SK-N-SH (cell line): ENCODE results near the gene WEE2. TPM values are rescaled to one million over a fixed set of nuclear protein-coding genes. Genes with fewer than 3 reads are reported as not detected.
A peak's percentile ranks its signal among the peaks of the same experiment; 100 is the strongest.

Experiments
- CTCF ChIA-PET: fragments of 300-600, 350-600 bp; formaldehyde crosslinking; extraction: SDS; loops from one replicate; lab custom pipeline; 2021; lab: Yijun Ruan, JAX
- POLR2A ChIA-PET: fragments of 350-600 bp; sonication (Branson Sonifier 250); formaldehyde crosslinking; extraction: SDS; loops from one replicate; lab custom pipeline; 2020; ENCODE audit warnings: antibody characterized with exemption, inconsistent platforms; lab: Yijun Ruan, JAX
- DNase-seq: peaks from one replicate; pipeline ENCODE4 v3.0.0; 2012
- H2AFZ ChIP-seq: fragments of 200-600 bp; sonication (generic); 2 replicates; pipeline ENCODE4 v1.8.1; 2016; ENCODE audit warnings: antibody characterized with exemption, mild to moderate bottlenecking, low read depth
- H3F3A ChIP-seq: fragments of 200-600 bp; sonication (generic); replicated peaks from 2 replicates; pipeline ENCODE3; 2016; ENCODE audit warnings: antibody characterized with exemption, mild to moderate bottlenecking; ENCODE audit not compliant: insufficient read depth
- H3K27ac ChIP-seq, 2 experiments: fragments of 200-500 bp in 1 of 2; fragments of 200-600 bp in 1 of 2; sonication (Bioruptor generic) in 1 of 2; sonication (generic), shearing (Covaris generic) in 1 of 2; 2 replicates each; pipeline versions ENCODE4 v1.5.1 to v1.6.1; 2014 to 2016; ENCODE audit warnings: low read depth in 2 of 2, inconsistent platforms in 1 of 2, low read length in 1 of 2, mild to moderate bottlenecking in 1 of 2, mixed read lengths in 1 of 2
- H3K27me3 ChIP-seq: fragments of 200-600 bp; sonication (generic), shearing (Covaris generic); 2 replicates; pipeline ENCODE4 v1.6.1; 2016; ENCODE audit warnings: mixed run types; ENCODE audit not compliant: insufficient read depth
- H3K36me3 ChIP-seq, 2 experiments: fragments of 200-500 bp in 1 of 2; fragments of 200-600 bp in 1 of 2; sonication (Bioruptor generic) in 1 of 2; sonication (generic) in 1 of 2; replicated peaks in 1 of 2; 2 replicates each; pipeline versions ENCODE3 to v1.5.1; 2014 to 2016; ENCODE audit warnings: low read length in 1 of 2, mild to moderate bottlenecking in 1 of 2; ENCODE audit not compliant: insufficient read depth in 2 of 2, control insufficient read depth in 1 of 2
- H3K4me1 ChIP-seq, 2 experiments: fragments of 200-500 bp in 1 of 2; fragments of 200-600 bp in 1 of 2; sonication (Bioruptor generic) in 1 of 2; sonication (generic), shearing (Covaris generic) in 1 of 2; 2 replicates each; pipeline versions ENCODE4 v1.5.1 to v1.6.1; 2014 to 2016; ENCODE audit warnings: low read depth in 1 of 2, low read length in 1 of 2, mixed run types in 1 of 2; ENCODE audit not compliant: insufficient read depth in 2 of 2, control insufficient read depth in 1 of 2
- H3K4me2 ChIP-seq: fragments of 200-600 bp; sonication (generic), shearing (Covaris generic); 2 replicates; pipeline ENCODE4 v1.6.1; 2017; ENCODE audit warnings: mixed run types
- H3K4me3 ChIP-seq, 2 experiments: fragments of 200-500 bp in 1 of 2; fragments of 200-600 bp in 1 of 2; sonication (Bioruptor generic) in 1 of 2; sonication (generic), shearing (Covaris generic) in 1 of 2; 2 replicates each; pipeline versions ENCODE4 v1.5.1 to v1.8.1; 2014 to 2016; ENCODE audit warnings: low read depth in 2 of 2, inconsistent platforms in 1 of 2, low read length in 1 of 2, mild to moderate bottlenecking in 1 of 2, mixed read lengths in 1 of 2, moderate library complexity in 1 of 2
- H3K79me2 ChIP-seq: fragments of 200-600 bp; sonication (generic); 2 replicates; pipeline ENCODE4 v1.8.1; 2017; ENCODE audit warnings: mild to moderate bottlenecking; ENCODE audit not compliant: insufficient read depth
- H3K9ac ChIP-seq: fragments of 200-600 bp; sonication (generic); 2 replicates; pipeline ENCODE4 v1.6.1; 2017; ENCODE audit warnings: mixed run types
- H3K9me2 ChIP-seq: fragments of 200-600 bp; sonication (generic); 2 replicates; pipeline ENCODE4 v1.6.1; 2017; ENCODE audit warnings: mixed run types
- H3K9me3 ChIP-seq: fragments of 200-600 bp; sonication (generic); 2 replicates; pipeline ENCODE4 v1.6.1; 2017; ENCODE audit warnings: mixed run types, mild to moderate bottlenecking, moderate library complexity
- H4K20me1 ChIP-seq: fragments of 200-600 bp; sonication (generic); 2 replicates; pipeline ENCODE4 v1.6.1; 2017; ENCODE audit warnings: mild to moderate bottlenecking, mixed run types; ENCODE audit not compliant: insufficient read depth
- CHD2 ChIP-seq: fragments of 150-350 bp; IDR thresholded peaks from 2 replicates; pipeline ENCODE4 v1.6.1; 2018; ENCODE audit warnings: low read length; ENCODE audit not compliant: partially characterized antibody
- GABPA ChIP-seq: IDR thresholded peaks from 2 replicates; pipeline ENCODE4 v1.4.0; 2012; ENCODE audit warnings: low read depth, mild to moderate bottlenecking
- IRF3 ChIP-seq: fragments of 150-350 bp; IDR thresholded peaks from 2 replicates; pipeline ENCODE4 v1.6.1; 2016; ENCODE audit warnings: mild to moderate bottlenecking, low read depth, low read length
- MAX ChIP-seq: IDR thresholded peaks from 2 replicates; pipeline ENCODE4 v1.4.0; 2012; ENCODE audit warnings: low read depth
- MXI1 ChIP-seq: IDR thresholded peaks from 2 replicates; pipeline ENCODE4 v1.6.1; 2012; ENCODE audit warnings: mild to moderate bottlenecking, low read depth, low read length, improper control_type of control experiment
- NRF1 ChIP-seq: IDR thresholded peaks from 2 replicates; pipeline ENCODE4 v1.6.1; 2012; ENCODE audit warnings: low read depth, mild to moderate bottlenecking, low read length
- RCOR1 ChIP-seq: fragments of 150-350 bp; IDR thresholded peaks from 2 replicates; pipeline ENCODE4 v1.6.1; 2017; ENCODE audit warnings: antibody characterized with exemption, low read length
- USF2 ChIP-seq: fragments of 150-350 bp; IDR thresholded peaks from 2 replicates; pipeline ENCODE4 v1.6.1; 2017; ENCODE audit warnings: antibody characterized with exemption, low read length, low read depth, borderline replicate concordance
- WGBS: methylation state at CpG from one replicate; pipeline ENCODE4 v1.1.6; 2017; ENCODE audit warnings: low lambda C conversion rate; 5-methylcytosine and 5-hydroxymethylcytosine counted together
- polyA plus RNA-seq, 3 experiments: library from polyadenylated mRNA; depleted of rRNA; stranded (reverse); fragments of >200 nt; gene quantifications; 2 replicates each; pipeline ENCODE4 v1.2.3, GENCODE V29; 2012

Gene WEE2
- polyA plus RNA-seq, 1 of the 3 experiments (the other 2 are of a cell fraction) = not detected

GRCh38 chr7:141701489-141702046 lies 6.6 kb upstream of the WEE2 start:
- H3K4me1 ChIP-seq = peaks cover 14 to 17% of the 10 kb centered on the region in 2 experiments; a peak in 3 of 4 replicates
- WGBS = under 1% methylated on average over 25 of the region's 59 CpGs
- H3F3A ChIP-seq = peaks cover 9% of the 10 kb centered on the region
- H3K9me3 ChIP-seq = no peaks in the 10 kb centered on the region
- DNase-seq = peak; percentile 89
- ChIA-PET CTCF (interaction anchor here (0.6 to 4.2 kb wide), 12 partner anchors 13 to 689 kb away, joined by 3 to 25 read pairs (median 4); partner anchors contain the start of genes MRPS33 and SSBP1), POLR2A (interaction anchor here (1.0 kb wide), 2 partner anchors 36 to 1005 kb away, joined by 3 to 4 read pairs; partner anchors contain the start of genes NDUFB2 and SSBP1)
- H3K9ac ChIP-seq = peak overlapping the region; percentile 63; the same call in 1 of the 2 replicates
- H2AFZ ChIP-seq = peak overlapping the region; percentile 49; the same call in 1 of the 2 replicates
- no peaks in the 10 kb centered on the region for H3K27me3 ChIP-seq
- H3K4me2 ChIP-seq = peak overlapping the region; percentile 63; the same call in 1 of the 2 replicates
- H3K9me2 ChIP-seq = no peaks in the 10 kb centered on the region
- peak overlapping the region; percentile 77 to 81 for H3K4me3 ChIP-seq
- H4K20me1 ChIP-seq = peaks cover 23% of the 10 kb centered on the region
- peak; percentile 64; the same call in 1 of the 2 replicates for TF ChIP-seq MAX
- TF ChIP-seq NRF1 = peak; percentile 26; the same call in 1 of the 2 replicates
- no peak for TF ChIP-seq RCOR1
- no peak for TF ChIP-seq GABPA
- TF ChIP-seq MXI1 = peak; percentile 75; the same call in 1 of the 2 replicates
- TF ChIP-seq USF2 = no peak
- H3K79me2 ChIP-seq = peaks cover 41% of the 10 kb centered on the region
- H3K36me3 ChIP-seq = no peaks in the 10 kb centered on the region
- peak overlapping the region; percentile 38 to 45; a peak in 2 of 4 replicates for H3K27ac ChIP-seq

- H3K4me1 ChIP-seq = peaks cover 9 to 17% of the 10 kb centered on the region in 2 experiments; a peak in 3 of 4 replicates
- WGBS = under 1% methylated on average over 28 of the region's 62 CpGs
- peaks cover 17% of the 10 kb centered on the region for H4K20me1 ChIP-seq
- H3K4me3 ChIP-seq = peak within 1 kb of the TSS; percentile 80 to 81
- H2AFZ ChIP-seq = peak within 1 kb of the TSS; percentile 91
- no peak for TF ChIP-seq IRF3
- no peak for TF ChIP-seq CHD2
- TF ChIP-seq, all 33 proteins: peak for 0
- Histone ChIP-seq H3K9me2 (no peaks in the 10 kb centered on the region), H3K27me3 (no peaks in the 10 kb centered on the region), H3K27ac (peak within 1 kb of the TSS; percentile 38 to 66; a peak in 2 of 4 replicates), H3K9me3 (no peaks in the 10 kb centered on the region), H3K79me2 (peaks cover 35% of the 10 kb centered on the region), H3K36me3 (no peaks in the 10 kb centered on the region), H3F3A (peaks cover 5% of the 10 kb centered on the region), H3K4me2 (peak within 1 kb of the TSS; percentile 88), H3K9ac (peak within 1 kb of the TSS; percentile 71)
- ChIA-PET POLR2A (interaction anchor here (1.0 kb wide), 2 partner anchors 36 to 1006 kb away, joined by 3 to 4 read pairs; partner anchors contain the start of genes NDUFB2 and SSBP1), CTCF (interaction anchor here (0.7 to 4.2 kb wide), 11 partner anchors 12 to 689 kb away, joined by 3 to 25 read pairs (median 4); partner anchors contain the start of genes MRPS33 and SSBP1)
- DNase-seq = peak; percentile 97
These were observed 6.0 kb upstream of the WEE2 start, which contains the start of gene DENND11 for GRCh38 chr7:141702047-141702567. DENND11 (minus strand) TSS chr7:141702166; CDS start chr7:141702153, 13 bp downstream.
